K562 (cell line): ENCODE data around the gene CACNG1. TPM values are rescaled to one million over a fixed set of nuclear protein-coding genes. Genes with fewer than 3 reads are reported as not detected.

Experiments
- ATAC-seq: fragments of 200-7000 bp; cut with Tn5 transposase; 3 replicates; pipeline ENCODE4 v1.9.1; 2020; ENCODE audit warnings: moderate library complexity
- BruUV-seq: library from RNA; stranded (reverse); fragments of 400-500 nt; replicated peaks from 2 replicates; lab custom pipeline; 2021; lab: Mats Ljungman, UMichigan
- CTCF ChIA-PET: fragments of 300-600 bp; formaldehyde crosslinking; extraction: SDS; loops from one replicate; lab custom pipeline; 2021; ENCODE audit warnings: low intra/inter-chr PET ratio; lab: Yijun Ruan, JAX
- POLR2A ChIA-PET: fragments of 300-600, 350-650 bp; sonication (Branson Sonifier 250); formaldehyde crosslinking; extraction: SDS; loops from one replicate; lab custom pipeline; 2021; ENCODE audit warnings: antibody characterized with exemption, inconsistent platforms; lab: Yijun Ruan, JAX
- DNase-seq, 4 experiments: peaks; one replicate each; pipeline versions ENCODE4 v3.0.0 to v3.0.0-alpha.2; 2011 to 2018; ENCODE audit warnings: low spot score in 3 of 4, mixed read lengths in 3 of 4; ENCODE audit errors: extremely low read depth in 1 of 4
- FAIRE-seq: peaks from 2 replicates; lab custom pipeline; 2011; peaks lifted over from hg19 to GRCh38; lab: Jason Lieb, UNC
- H2AFZ ChIP-seq: 2 replicates; pipeline ENCODE4 v1.6.0; 2011; ENCODE audit warnings: low read depth, low read length, control low read depth, inconsistent platforms
- H3K27ac ChIP-seq: fragments of 200-600 bp; 3 replicates; pipeline ENCODE4 v1.8.0; 2011; ENCODE audit warnings: low read depth, mild to moderate bottlenecking, control low read depth, inconsistent platforms, low read length, moderate library complexity, mixed read lengths; ENCODE audit errors: extremely low read depth
- H3K27me3 ChIP-seq, 2 experiments: fragments of 300-600 bp in 1 of 2; 2 replicates in 1 of 2; 3 replicates in 1 of 2; pipeline versions ENCODE4 v1.6.0 to v1.8.0; 2011; ENCODE audit warnings: inconsistent platforms in 2 of 2, low read length in 2 of 2, mild to moderate bottlenecking in 1 of 2, mixed read lengths in 1 of 2, moderate library complexity in 1 of 2; ENCODE audit not compliant: control insufficient read depth in 2 of 2, insufficient read depth in 2 of 2
- H3K36me3 ChIP-seq: fragments of 300-600 bp; 3 replicates; pipeline ENCODE4 v1.8.0; 2011; ENCODE audit warnings: mild to moderate bottlenecking, low read length, inconsistent platforms; ENCODE audit not compliant: control insufficient read depth, insufficient read depth
- H3K4me1 ChIP-seq, 2 experiments: fragments of 200-600 bp in 1 of 2; replicated peaks in 1 of 2; 2 replicates in 1 of 2; 3 replicates in 1 of 2; pipeline versions ENCODE4 v1.5.1 to v1.8.0; 2011; ENCODE audit warnings: inconsistent platforms in 2 of 2, low read length in 2 of 2, mild to moderate bottlenecking in 1 of 2, mixed read lengths in 1 of 2, moderate library complexity in 1 of 2; ENCODE audit not compliant: control insufficient read depth in 2 of 2, insufficient read depth in 2 of 2
- H3K4me2 ChIP-seq: 2 replicates; pipeline ENCODE4 v1.6.1; 2011; ENCODE audit warnings: low read length, control low read depth, inconsistent platforms, mixed read lengths; ENCODE audit not compliant: insufficient read depth
- H3K4me3 ChIP-seq: fragments of 200-600 bp; sonication (generic), shearing (Covaris generic); 2 replicates; pipeline ENCODE4 v1.5.1; 2016; ENCODE audit warnings: control low read depth, inconsistent platforms
- H3K79me2 ChIP-seq: fragments of 200-600 bp; 3 replicates; pipeline ENCODE4 v1.8.0; 2011; ENCODE audit warnings: low read length, inconsistent platforms; ENCODE audit not compliant: control insufficient read depth, insufficient read depth
- H3K9ac ChIP-seq, 2 experiments: 2 replicates each; pipeline versions ENCODE4 v1.6.0 to v1.6.1; 2011; ENCODE audit warnings: low read depth in 2 of 2, low read length in 2 of 2, control low read depth in 1 of 2, inconsistent platforms in 1 of 2, mild to moderate bottlenecking in 1 of 2, mixed read lengths in 1 of 2; ENCODE audit not compliant: insufficient read depth in 1 of 2
- H3K9me1 ChIP-seq: one replicate; pipeline ENCODE4 v1.6.0; 2011; ENCODE audit warnings: inconsistent platforms, mild to moderate bottlenecking, low read length, moderate library complexity; ENCODE audit not compliant: control insufficient read depth, insufficient read depth
- H3K9me3 ChIP-seq: replicated peaks from 2 replicates; pipeline ENCODE4 v1.5.1; 2011; ENCODE audit warnings: low read depth, low read length, inconsistent platforms; ENCODE audit not compliant: control insufficient read depth, insufficient read depth
- H4K20me1 ChIP-seq: replicated peaks from 2 replicates; pipeline ENCODE4 v1.6.1; 2011; ENCODE audit warnings: low read length, inconsistent platforms, mixed read lengths; ENCODE audit not compliant: control insufficient read depth, insufficient read depth
- CC2D1A ChIP-seq: fragments of 450-650 bp; IDR thresholded peaks from 2 replicates; pipeline ENCODE4 v1.6.1; 2017; ENCODE audit warnings: mild to moderate bottlenecking
- TARDBP ChIP-seq: fragments of 450-650 bp; IDR thresholded peaks from 2 replicates; pipeline ENCODE4 v1.6.1; 2016
- ZNF24 ChIP-seq: fragments of 450-650 bp; IDR thresholded peaks from 2 replicates; pipeline ENCODE4 v1.6.1; 2016
- WGBS: fragments of 100-300 bp; shearing (Covaris generic); methylation state at CpG from one replicate; pipeline ENCODE4 v1.1.6; 2016; ENCODE audit warnings: low coverage, mixed read lengths; ENCODE audit not compliant: insufficient coverage; ENCODE audit errors: missing lambda C conversion rate; 5-methylcytosine and 5-hydroxymethylcytosine counted together
- in situ Hi-C: fragments of 300-500 bp; cut with MboI; formaldehyde crosslinking; loops from 4 replicates; pipeline ENCODE4 v1.15.0; 2018; ENCODE audit warnings: inconsistent platforms, mixed read lengths
- intact Hi-C: fragments of 100-400 bp; cut with micrococcal nuclease; formaldehyde crosslinking; loops from 2 replicates; pipeline ENCODE4 v1.14.2; 2022
- polyA plus RNA-seq, 8 experiments: library from polyadenylated mRNA; depleted of rRNA in 4 of 8; stranded (reverse) in 5 of 8; unstranded in 3 of 8; fragments of >200 nt; fragmentation: Nextera tagmentation in 2 of 8; fragmentation: Illumina TruSeq in 1 of 8; extraction: Ambion mirVana in 2 of 8; extraction: Trizol in 1 of 8; gene quantifications; 2 replicates each; pipeline versions ENCODE4 v1.2.1 to v1.2.3, GENCODE V29; 2011 to 2014; ENCODE audit warnings: inconsistent platforms in 1 of 8, missing spikeins in 1 of 8
- total RNA-seq, 7 experiments: library from RNA; depleted of rRNA in 6 of 7; stranded (reverse); fragments of >200 nt in 6 of 7; fragmentation: Illumina TruSeq in 2 of 7; extraction: Trizol in 2 of 7; gene quantifications; 2 replicates each; pipeline versions ENCODE4 v1.2.1 to v1.2.3, GENCODE V29; 2011 to 2021; ENCODE audit warnings: low replicate concordance in 1 of 7
- TF ChIP-seq, protein P1 (sequence below): IDR thresholded peaks from 2 replicates; pipeline ENCODE4 v1.6.1; 2016; ENCODE audit warnings: missing genetic modification characterization, missing compliant biosample characterization
- TF ChIP-seq, protein P2 (sequence below): fragments of 250-450 bp; sonication (Bioruptor Pico); IDR thresholded peaks from 2 replicates; pipeline ENCODE4 v1.5.0; 2021

The CACNG1 gene
- total and polyA plus RNA-seq, 9 of the 15 experiments (the other 6 are each of a cell fraction or from before 2014, with no cell fraction given) = not detected

GRCh38 chr17:67011527-67012175 is 32.7 kb upstream of the CACNG1 start:
- H3K4me2 ChIP-seq = no peak overlapping the region
- ChIA-PET CTCF (no interaction called here), POLR2A (no interaction called here)
- no peaks in the 10 kb centered on the region for H3K9me3 ChIP-seq
- H3K36me3 ChIP-seq = no peaks in the 10 kb centered on the region
- TF ChIP-seq TARDBP (no peak), ZNF24 (peak; percentile 81), CC2D1A (no peak)
- TF ChIP-seq, protein P1, sequence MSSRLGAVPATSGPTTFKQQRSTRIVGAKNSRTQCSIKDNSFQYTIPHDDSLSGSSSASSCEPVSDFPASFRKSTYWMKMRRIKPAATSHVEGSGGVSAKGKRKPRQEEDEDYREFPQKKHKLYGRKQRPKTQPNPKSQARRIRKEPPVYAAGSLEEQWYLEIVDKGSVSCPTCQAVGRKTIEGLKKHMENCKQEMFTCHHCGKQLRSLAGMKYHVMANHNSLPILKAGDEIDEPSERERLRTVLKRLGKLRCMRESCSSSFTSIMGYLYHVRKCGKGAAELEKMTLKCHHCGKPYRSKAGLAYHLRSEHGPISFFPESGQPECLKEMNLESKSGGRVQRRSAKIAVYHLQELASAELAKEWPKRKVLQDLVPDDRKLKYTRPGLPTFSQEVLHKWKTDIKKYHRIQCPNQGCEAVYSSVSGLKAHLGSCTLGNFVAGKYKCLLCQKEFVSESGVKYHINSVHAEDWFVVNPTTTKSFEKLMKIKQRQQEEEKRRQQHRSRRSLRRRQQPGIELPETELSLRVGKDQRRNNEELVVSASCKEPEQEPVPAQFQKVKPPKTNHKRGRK = no peak
- TF ChIP-seq, protein P2, sequence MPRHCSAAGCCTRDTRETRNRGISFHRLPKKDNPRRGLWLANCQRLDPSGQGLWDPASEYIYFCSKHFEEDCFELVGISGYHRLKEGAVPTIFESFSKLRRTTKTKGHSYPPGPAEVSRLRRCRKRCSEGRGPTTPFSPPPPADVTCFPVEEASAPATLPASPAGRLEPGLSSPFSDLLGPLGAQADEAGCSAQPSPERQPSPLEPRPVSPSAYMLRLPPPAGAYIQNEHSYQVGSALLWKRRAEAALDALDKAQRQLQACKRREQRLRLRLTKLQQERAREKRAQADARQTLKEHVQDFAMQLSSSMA (CRISPR knock-in tag) = no peak
- ATAC-seq = no peak
- no peak overlapping the region for H3K4me3 ChIP-seq
- 0 out of 2 replicates have a peak, but pooled peaks cover 2% of the 10 kb centered on the region for H4K20me1 ChIP-seq
- 0% methylated on average over 9 of the region's 9 CpGs for WGBS
- FAIRE-seq = no peak
- H3K9ac ChIP-seq = no peak overlapping the region
- BruUV-seq = no TSS peak
- peaks cover 39 to 73% of the 10 kb centered on the region in 2 experiments for H3K27me3 ChIP-seq
- H3K27ac ChIP-seq = no peak overlapping the region
- intact Hi-C loops = no loop called here
- in situ Hi-C loops = no loop called here
- no peaks in the 10 kb centered on the region for H3K4me1 ChIP-seq
- H3K9me1 ChIP-seq = no peaks in the 10 kb centered on the region
- no peak overlapping the region for H2AFZ ChIP-seq
- DNase-seq = no peak
- no peaks in the 10 kb centered on the region for H3K79me2 ChIP-seq
